ENCODE data around the gene TUBGCP3.

DNA sequence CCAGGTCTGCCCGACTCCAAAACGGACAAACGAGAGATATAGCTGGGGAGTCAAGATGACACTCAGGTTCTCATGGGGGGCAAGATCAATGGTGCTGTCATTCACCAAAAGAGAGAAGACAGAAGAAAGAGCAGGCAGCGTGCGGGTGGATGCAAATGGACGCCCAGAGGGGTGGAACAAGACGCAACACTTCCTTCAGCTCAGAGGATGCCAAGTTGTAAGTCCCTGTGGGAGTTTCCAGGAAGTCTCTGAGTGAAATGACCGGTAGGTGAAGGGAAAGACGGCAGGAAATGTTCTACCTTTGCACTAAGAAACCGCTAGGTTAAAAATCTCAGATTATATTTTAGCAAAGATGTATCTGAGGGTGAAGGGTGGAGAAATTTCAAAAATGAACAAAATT, 26.5 kb downstream of the TUBGCP3 start:
- no peak for TF ChIP-seq YY1 (IDR thresholded peaks at IDR 0.05; ENCODE audit: insufficient read depth, insufficient read length)
- no peak for TF ChIP-seq ZNF274 (IDR thresholded peaks at IDR 0.05; ENCODE audit: low read depth, low read length)
